B cell (primary cell): ENCODE data around the gene CELF2. TPM values are rescaled to one million over a fixed set of nuclear protein-coding genes. Genes with fewer than 3 reads are reported as not detected.

Experiments
- ATAC-seq: fragments of 200-7000 bp; cut with Tn5 transposase; one replicate; pipeline ENCODE4 v1.10.0; 2021; ENCODE audit warnings: low read depth, mild to moderate bottlenecking, moderate number of reproducible peaks, moderate library complexity
- CTCF ChIA-PET: fragments of 350-600 bp; sonication (Branson Sonifier 250); formaldehyde crosslinking; loops from one replicate; lab custom pipeline; 2021; ENCODE audit warnings: antibody characterized with exemption, inconsistent platforms; lab: Charles Lee
- POLR2A ChIA-PET: fragments of 350-600 bp; sonication (Branson Sonifier 250); formaldehyde crosslinking; loops from one replicate; lab custom pipeline; 2021; ENCODE audit warnings: antibody characterized with exemption; lab: Charles Lee
- DNase-seq: peaks from one replicate; pipeline ENCODE4 v3.0.0; 2013
- H2AFZ ChIP-seq: 2 replicates; pipeline ENCODE4 v1.6.1; 2012; ENCODE audit warnings: mild to moderate bottlenecking, low read depth, low read length; ENCODE audit not compliant: insufficient read depth, poor library complexity, severe bottlenecking
- H3K27ac ChIP-seq, 2 donors: 1 replicate in 1 of 2; 2 replicates in 1 of 2; pipeline ENCODE4 v1.5.1; 2012 to 2013; ENCODE audit warnings: low read length in 2 of 2, mild to moderate bottlenecking in 2 of 2, moderate library complexity in 1 of 2
- H3K27me3 ChIP-seq, 4 experiments: fragments of 200-600 bp in 1 of 4; sonication (generic) in 1 of 4; replicated peaks in 1 of 4; 1 replicate in 2 of 4; 2 replicates in 2 of 4; pipeline versions ENCODE4 v1.6.1 to v1.7.0; 2013 to 2016; ENCODE audit warnings: low read length in 3 of 4, mild to moderate bottlenecking in 2 of 4, mixed read lengths in 1 of 4, moderate library complexity in 1 of 4; ENCODE audit not compliant: insufficient read depth in 4 of 4, control insufficient read depth in 3 of 4; ENCODE audit errors: control extremely low read depth in 1 of 4
- H3K36me3 ChIP-seq, 2 experiments: replicated peaks in 1 of 2; 1 replicate in 1 of 2; 2 replicates in 1 of 2; pipeline versions ENCODE4 v1.6.1 to v1.7.1; 2013; ENCODE audit warnings: low read length in 1 of 2; ENCODE audit not compliant: insufficient read depth in 2 of 2, control insufficient read depth in 1 of 2; ENCODE audit errors: control extremely low read depth in 1 of 2, extremely low read depth in 1 of 2
- H3K4me1 ChIP-seq, 2 donors: fragments of 200-600 bp in 1 of 2; sonication (generic) in 1 of 2; 1 replicate in 1 of 2; 2 replicates in 1 of 2; pipeline versions ENCODE4 v1.5.1 to v1.6.1; 2013 to 2017; ENCODE audit warnings: low read length in 2 of 2; ENCODE audit not compliant: control insufficient read depth in 2 of 2, insufficient read depth in 2 of 2
- H3K4me2 ChIP-seq: replicated peaks from 2 replicates; pipeline ENCODE3; 2012; ENCODE audit warnings: mild to moderate bottlenecking, low read depth, low read length; ENCODE audit not compliant: poor library complexity, severe bottlenecking
- H3K4me3 ChIP-seq, 5 experiments: fragments of 200-600 bp in 1 of 5; sonication (generic) in 1 of 5; 1 replicate in 3 of 5; 2 replicates in 2 of 5; pipeline versions ENCODE4 v1.5.1 to v1.7.0; 2011 to 2016; ENCODE audit warnings: low read length in 4 of 5, mild to moderate bottlenecking in 4 of 5, low read depth in 2 of 5, control low read depth in 1 of 5, moderate library complexity in 1 of 5; ENCODE audit not compliant: insufficient read depth in 1 of 5; ENCODE audit errors: control extremely low read depth in 1 of 5, extremely low read depth in 1 of 5
- H3K79me2 ChIP-seq: fragments of 200-600 bp; sonication (generic); one replicate; pipeline ENCODE4 v1.6.0; 2016; ENCODE audit warnings: low read length; ENCODE audit not compliant: control insufficient read depth, insufficient read depth
- H3K9ac ChIP-seq: fragments of 200-600 bp; sonication (generic); 2 replicates; pipeline ENCODE4 v1.6.1; 2017; ENCODE audit warnings: mild to moderate bottlenecking, low read length, moderate library complexity
- H3K9me3 ChIP-seq, 3 donors: one replicate each; pipeline versions ENCODE4 v1.6.1 to v1.7.1; 2013; ENCODE audit warnings: low read length in 2 of 3; ENCODE audit not compliant: control insufficient read depth in 2 of 3, insufficient read depth in 1 of 3; ENCODE audit errors: control extremely low read depth in 1 of 3
- H4K20me1 ChIP-seq: 2 replicates; pipeline ENCODE4 v1.6.0; 2012; ENCODE audit warnings: mild to moderate bottlenecking, low read length; ENCODE audit not compliant: insufficient read depth, control insufficient read depth, poor library complexity, severe bottlenecking
- H3K27ac Mint-ChIP-seq: one replicate; pipeline ENCODE4 v1.8.0; 2021; ENCODE audit warnings: mixed read lengths
- H3K27me3 Mint-ChIP-seq: one replicate; pipeline ENCODE4 v1.8.0; 2021; ENCODE audit warnings: mixed read lengths
- H3K4me1 Mint-ChIP-seq: one replicate; pipeline ENCODE4 v1.8.0; 2021; ENCODE audit warnings: mixed read lengths
- H3K4me3 Mint-ChIP-seq: one replicate; pipeline ENCODE4 v1.8.0; 2021; ENCODE audit warnings: mixed read lengths
- H3K9me3 Mint-ChIP-seq: one replicate; pipeline ENCODE4 v1.8.0; 2022; ENCODE audit warnings: mixed read lengths; ENCODE audit not compliant: insufficient read depth
- EZH2 ChIP-seq: IDR thresholded peaks from 2 replicates; pipeline ENCODE4 v1.6.1; 2012; ENCODE audit warnings: borderline replicate concordance, low read depth, mild to moderate bottlenecking, moderate library complexity, low read length; ENCODE audit not compliant: insufficient read depth, poor library complexity, severe bottlenecking
- WGBS: methylation state at CpG from one replicate; pipeline ENCODE4 v1.1.5; 2013; ENCODE audit warnings: missing lambda C conversion rate; ENCODE audit not compliant: insufficient coverage; 5-methylcytosine and 5-hydroxymethylcytosine counted together
- intact Hi-C: fragments of 100-400 bp; cut with micrococcal nuclease; formaldehyde crosslinking; loops from one replicate; pipeline ENCODE4 v1.10.0; 2022
- polyA plus RNA-seq: library from polyadenylated mRNA; depleted of rRNA; stranded (reverse); fragments of >200 nt; gene quantifications from 2 replicates; pipeline ENCODE4 v1.2.3, GENCODE V29; 2012
- total RNA-seq, 2 donors: library from RNA; stranded (reverse); fragments of 120-200 nt in 1 of 2; gene quantifications; 1 replicate in 1 of 2; 2 replicates in 1 of 2; pipeline versions ENCODE4 v1.2.3 to v1.2.4, GENCODE V29; 2013 to 2022
- TF ChIP-seq, protein P1 (sequence below): fragments of 200-600 bp; IDR thresholded peaks from one replicate; pipeline ENCODE4 v1.8.0; 2022; ENCODE audit warnings: antibody characterized with exemption, mild to moderate bottlenecking

The CELF2 gene
- total and polyA plus RNA-seq, 2 donors (not counting 1 experiment from before 2014, with no cell fraction given): 59.5 to 112 TPM

DNA sequence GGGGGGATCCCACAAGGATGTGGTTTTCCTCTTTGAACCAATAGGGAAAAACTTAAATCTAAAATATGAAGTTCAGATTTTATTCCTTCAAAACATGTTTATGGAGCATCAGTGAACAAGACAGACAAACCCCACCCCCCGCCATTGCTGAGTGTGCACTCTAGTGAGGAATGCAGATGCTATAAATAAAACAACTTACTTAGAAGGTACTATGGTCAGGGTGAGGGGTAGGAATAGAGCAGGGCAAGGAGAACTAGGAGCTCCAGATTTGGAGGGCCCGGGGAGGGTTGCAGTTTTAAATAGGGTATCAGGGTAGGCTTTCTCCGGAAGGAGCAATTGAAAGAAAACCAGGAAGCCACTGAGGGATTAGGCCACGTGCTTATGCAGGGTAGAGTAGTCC is 47.9 kb downstream of the CELF2 start:
- Histone ChIP-seq H3K4me2 (no peak overlapping the region), H3K27ac (no peak overlapping the region), H2AFZ (no peak overlapping the region), H3K79me2 (no peaks in the 10 kb centered on the region), H3K4me1 (no peaks in the 10 kb centered on the region), H3K4me3 (no peak overlapping the region), H3K27me3 (peaks cover 0 to 4% (median 0%) of the 10 kb centered on the region in 4 experiments), H3K36me3 (no peaks in the 10 kb centered on the region), H3K9ac (no peak overlapping the region), H3K9me3 (no peaks in the 10 kb centered on the region), H4K20me1 (no peaks in the 10 kb centered on the region)
- Mint-ChIP-seq H3K9me3 (no peaks in the 10 kb centered on the region), H3K4me3 (no peak overlapping the region), H3K4me1 (no peaks in the 10 kb centered on the region), H3K27me3 (peaks cover 17% of the 10 kb centered on the region), H3K27ac (no peak overlapping the region)
- intact Hi-C loops: no loop called here
- DNase-seq: no peak
- WGBS: 82% methylated on average over 3 of the region's 4 CpGs
- CTCF ChIA-PET: no interaction called here
- TF ChIP-seq, protein P1, sequence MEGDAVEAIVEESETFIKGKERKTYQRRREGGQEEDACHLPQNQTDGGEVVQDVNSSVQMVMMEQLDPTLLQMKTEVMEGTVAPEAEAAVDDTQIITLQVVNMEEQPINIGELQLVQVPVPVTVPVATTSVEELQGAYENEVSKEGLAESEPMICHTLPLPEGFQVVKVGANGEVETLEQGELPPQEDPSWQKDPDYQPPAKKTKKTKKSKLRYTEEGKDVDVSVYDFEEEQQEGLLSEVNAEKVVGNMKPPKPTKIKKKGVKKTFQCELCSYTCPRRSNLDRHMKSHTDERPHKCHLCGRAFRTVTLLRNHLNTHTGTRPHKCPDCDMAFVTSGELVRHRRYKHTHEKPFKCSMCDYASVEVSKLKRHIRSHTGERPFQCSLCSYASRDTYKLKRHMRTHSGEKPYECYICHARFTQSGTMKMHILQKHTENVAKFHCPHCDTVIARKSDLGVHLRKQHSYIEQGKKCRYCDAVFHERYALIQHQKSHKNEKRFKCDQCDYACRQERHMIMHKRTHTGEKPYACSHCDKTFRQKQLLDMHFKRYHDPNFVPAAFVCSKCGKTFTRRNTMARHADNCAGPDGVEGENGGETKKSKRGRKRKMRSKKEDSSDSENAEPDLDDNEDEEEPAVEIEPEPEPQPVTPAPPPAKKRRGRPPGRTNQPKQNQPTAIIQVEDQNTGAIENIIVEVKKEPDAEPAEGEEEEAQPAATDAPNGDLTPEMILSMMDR: no peak
- no peak for TF ChIP-seq EZH2
- ATAC-seq: no peak
- POLR2A ChIA-PET: no interaction called here

DNA sequence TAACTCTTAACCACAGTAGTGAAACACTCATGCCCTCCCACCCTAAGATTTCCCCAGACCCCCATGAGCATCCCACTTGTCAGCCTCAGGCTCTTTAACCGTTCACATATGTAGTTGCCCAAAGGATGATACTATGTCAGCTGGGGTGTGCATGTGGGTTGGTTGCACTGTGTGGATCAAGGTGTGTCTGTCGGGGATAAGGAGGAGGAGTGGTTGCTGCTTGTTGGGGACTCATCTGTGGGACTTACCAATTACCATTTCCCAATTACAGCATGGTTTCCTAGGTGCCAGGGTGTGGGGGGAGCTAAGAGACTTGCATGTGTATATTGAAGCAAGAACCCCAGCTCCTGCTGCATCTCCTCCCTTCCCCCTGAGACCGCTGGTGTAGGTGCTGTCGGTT is 48.8 kb downstream of the CELF2 start:
- Histone ChIP-seq H3K4me2 (no peak overlapping the region), H3K27ac (no peak overlapping the region), H3K9ac (no peak overlapping the region), H4K20me1 (no peaks in the 10 kb centered on the region), H3K27me3 (peaks cover 0 to 4% (median 0%) of the 10 kb centered on the region in 4 experiments), H2AFZ (no peak overlapping the region), H3K4me3 (no peak overlapping the region), H3K4me1 (no peaks in the 10 kb centered on the region), H3K9me3 (no peaks in the 10 kb centered on the region), H3K36me3 (no peaks in the 10 kb centered on the region), H3K79me2 (no peaks in the 10 kb centered on the region)
- ATAC-seq (no peak), DNase-seq (no peak)
- H3K27ac Mint-ChIP-seq: no peak overlapping the region
- intact Hi-C loops: no loop called here
- no CpG with 5 or more reads among the region's 4 CpGs for WGBS
- no peak overlapping the region for H3K4me3 Mint-ChIP-seq
- no peaks in the 10 kb centered on the region for H3K9me3 Mint-ChIP-seq
- no peaks in the 10 kb centered on the region for H3K4me1 Mint-ChIP-seq
- ChIA-PET CTCF (interaction anchor here (0.5 kb wide), 1 partner anchor 723 kb away, joined by 4 read pairs; no protein-coding TSS in a partner anchor), POLR2A (no interaction called here)
- TF ChIP-seq EZH2: no peak
- TF ChIP-seq, protein P1: no peak
- H3K27me3 Mint-ChIP-seq: peaks cover 15% of the 10 kb centered on the region
